GM15510 (cell line): Measurements from ENCODE around the gene CBLB.

ENCODE experiments used
- POLR2A ChIP-seq: IDR thresholded peaks from 3 replicates; pipeline ENCODE4 v1.6.1; 2011; ENCODE audit warnings: borderline replicate concordance; ENCODE audit not compliant: insufficient read length; ENCODE audit errors: extremely low read depth

The CBLB gene

GRCh38 chr3:105747696-105748095 lies 121.1 kb downstream of the CBLB start:
- TF ChIP-seq POLR2A, result no peak

GRCh38 chr3:105747060-105747541 lies 121.7 kb downstream of the CBLB start:
- TF ChIP-seq POLR2A, result no peak

DNA sequence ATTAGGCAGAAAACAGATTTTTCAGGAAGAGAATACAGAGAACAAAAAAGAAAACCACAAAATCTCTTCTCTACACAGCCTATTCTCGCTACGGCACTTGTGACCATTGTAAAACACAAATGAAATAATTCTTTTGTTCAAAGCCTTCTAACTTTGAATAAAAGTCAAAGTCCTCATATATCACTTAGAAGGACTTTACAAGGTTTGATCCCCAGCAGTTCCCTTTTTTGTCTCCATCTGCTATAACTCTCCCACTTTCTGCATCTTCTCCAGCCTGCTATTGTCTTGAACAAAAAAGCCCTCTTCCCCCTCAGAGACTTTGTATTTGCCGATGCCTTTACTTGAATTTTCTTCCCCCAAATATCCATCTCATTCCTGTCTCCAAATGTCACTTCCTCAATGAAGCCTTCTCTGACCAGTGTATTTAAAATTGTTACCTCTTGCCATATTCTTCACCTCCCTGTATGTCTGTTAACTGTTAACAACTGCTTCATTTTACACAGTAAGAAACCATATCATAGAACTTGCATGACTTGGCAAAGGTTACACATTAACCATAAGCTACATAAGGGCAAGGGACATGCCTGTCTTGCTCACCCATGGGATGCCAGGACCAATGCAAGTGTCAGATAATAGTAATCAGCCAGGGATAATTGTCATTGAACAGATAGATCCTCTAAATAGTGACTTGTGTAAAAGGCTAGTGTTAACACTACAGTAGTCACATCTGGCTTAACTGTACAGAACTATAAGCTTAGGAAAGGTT lies 122.4 kb downstream of the CBLB start:
- TF ChIP-seq POLR2A, result no peak

- no peak for TF ChIP-seq POLR2A
These were observed 123.8 kb downstream of the CBLB start for GRCh38 chr3:105745046-105745445.

GRCh38 chr3:105744202-105744601 lies 124.6 kb downstream of the CBLB start:
- no peak for TF ChIP-seq POLR2A

DNA sequence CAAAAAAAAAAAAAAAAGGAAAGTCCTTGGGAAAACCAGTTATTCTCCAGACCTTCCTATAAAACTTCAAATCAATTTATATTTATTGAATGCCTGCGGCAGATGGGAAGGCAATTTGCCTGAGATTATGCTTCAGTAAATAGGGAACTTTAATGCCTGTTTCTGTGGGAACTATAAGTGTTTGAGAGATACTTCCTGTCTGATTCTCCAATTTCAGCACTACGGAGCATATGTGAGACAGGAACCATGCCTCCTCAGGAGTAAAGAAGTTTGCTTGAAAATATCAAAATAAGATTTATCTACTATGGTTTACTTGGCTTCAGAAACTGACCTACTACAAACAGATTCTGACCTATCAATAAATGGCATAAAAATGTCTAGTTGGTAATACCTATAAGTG lies 135.5 kb downstream of the CBLB start:
- no peak for TF ChIP-seq POLR2A

DNA sequence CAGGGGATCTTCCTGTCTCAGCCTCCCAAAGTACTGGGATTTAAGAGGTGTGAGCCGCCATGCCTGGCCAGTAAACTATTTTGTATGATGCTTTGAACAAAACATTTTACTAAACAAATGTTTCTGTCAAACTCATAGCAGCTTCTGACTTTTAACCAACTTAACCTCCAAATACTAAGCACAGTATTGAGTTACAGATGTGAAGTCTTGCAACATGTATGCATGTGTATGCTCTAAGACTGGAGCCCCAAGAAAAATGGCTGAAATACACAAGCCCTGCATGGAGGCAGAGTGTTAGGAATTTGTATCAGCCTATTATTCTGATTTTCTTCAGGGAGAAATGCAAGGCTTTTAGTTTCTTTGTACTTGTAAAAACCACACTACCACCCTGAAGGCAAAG lies 137.1 kb downstream of the CBLB start:
- TF ChIP-seq POLR2A, result no peak

GRCh38 chr3:105730801-105731354 lies 137.9 kb downstream of the CBLB start:
- TF ChIP-seq POLR2A, result no peak

DNA sequence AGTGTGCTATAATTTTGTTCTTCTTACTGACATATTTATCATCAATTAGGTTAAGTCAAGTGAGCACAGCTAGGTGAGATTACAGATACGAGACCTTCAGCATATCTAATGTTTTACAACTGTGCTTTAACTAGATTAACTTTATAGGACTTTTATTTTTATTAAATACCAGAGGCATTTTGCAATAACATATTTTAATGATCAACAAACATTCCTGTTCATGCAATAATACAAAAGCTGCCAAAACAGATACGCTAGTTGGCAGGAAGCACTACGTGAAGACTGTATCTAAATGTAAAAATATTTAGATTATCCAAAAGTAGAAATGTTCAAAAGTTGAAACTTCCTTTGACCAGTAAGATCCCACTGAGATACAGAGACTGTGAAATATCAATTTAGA lies 139.1 kb downstream of the CBLB start:
- TF ChIP-seq POLR2A, result no peak

GRCh38 chr3:105728771-105729312 lies 140.0 kb downstream of the CBLB start:
- no peak for TF ChIP-seq POLR2A

- TF ChIP-seq POLR2A, result no peak
These were observed 145.8 kb downstream of the CBLB start for GRCh38 chr3:105722943-105723556.

- TF ChIP-seq POLR2A, result no peak
These were observed 149.0 kb downstream of the CBLB start for GRCh38 chr3:105719791-105720190.

DNA sequence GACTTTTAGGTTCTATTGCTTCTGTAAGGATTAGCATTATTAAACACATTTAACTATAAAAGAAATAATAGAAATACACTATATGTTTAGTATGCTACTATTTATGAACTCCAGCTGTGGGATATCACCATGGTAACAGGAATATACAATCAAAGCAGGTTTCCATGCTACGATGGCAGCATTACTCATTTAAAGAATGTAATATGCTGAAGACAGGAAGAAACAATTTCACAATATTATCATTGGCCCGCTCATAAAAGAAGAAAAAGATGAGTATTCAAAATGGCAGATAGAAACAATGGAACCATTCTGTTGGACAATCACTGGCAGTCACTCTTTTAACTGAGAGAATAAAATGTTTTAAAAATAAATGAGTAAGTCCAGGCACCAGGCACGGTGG lies 153.4 kb downstream of the CBLB start:
- TF ChIP-seq POLR2A, result no peak

DNA sequence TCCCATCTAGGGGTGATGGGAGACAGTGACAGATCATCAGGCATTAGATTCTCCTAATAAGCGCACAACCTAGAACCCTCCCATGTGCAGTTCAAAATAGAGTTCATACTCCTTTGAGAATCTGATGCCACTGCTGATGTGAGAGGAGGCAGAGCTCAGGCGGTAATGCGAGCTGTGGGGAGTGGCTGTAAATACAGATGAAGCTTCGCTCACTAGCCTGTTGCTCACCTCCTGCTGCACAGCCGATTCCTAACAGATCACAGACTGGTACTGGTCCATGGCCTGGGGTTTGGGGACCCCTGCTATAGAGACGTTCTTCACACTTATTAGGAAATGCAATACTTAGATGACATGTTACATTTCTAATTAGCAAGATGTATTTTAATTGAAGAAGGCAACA lies 154.4 kb downstream of the CBLB start:
- TF ChIP-seq POLR2A, result no peak

DNA sequence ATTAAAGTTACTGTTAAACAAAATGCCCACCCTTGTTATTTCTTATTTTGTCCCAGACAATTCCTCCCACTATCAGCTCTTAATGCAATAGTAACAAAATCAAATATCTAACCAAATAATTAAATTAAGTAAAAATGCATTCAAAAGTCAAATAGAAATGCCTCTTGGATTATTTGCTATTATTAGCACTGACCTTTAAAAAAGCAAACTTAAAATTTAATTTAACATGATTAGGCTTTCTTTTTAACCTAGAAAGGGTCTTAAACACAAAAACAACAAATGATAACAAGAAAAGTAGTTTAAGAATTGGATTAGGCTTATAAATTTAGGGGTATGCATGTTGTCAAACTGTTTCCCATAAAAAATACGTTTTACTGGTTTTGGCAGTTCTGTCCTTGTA lies 159.8 kb downstream of the CBLB start:
- TF ChIP-seq POLR2A, result no peak
